Measurements from ENCODE around the gene XPR1. TPM values are rescaled to one million over a fixed set of nuclear protein-coding genes. Genes with fewer than 3 reads are reported as not detected.

The XPR1 gene
- total RNA-seq, 1 donor from 2014 or later, result 37.9 TPM

GRCh38 chr1:180590889-180591288 lies 40.9 kb upstream of the XPR1 start:
- no peak for TF ChIP-seq CTCF (IDR thresholded peaks at IDR 0.05; ENCODE audit: unreplicated experiment)
- Mint-ChIP-seq H3K36me3 (peaks cover 3% of the 10 kb centered on the region), H3K4me3 (no peak overlapping the region), H3K27ac (no peak overlapping the region), H3K27me3 (ENCODE audit: low read depth) (no peaks in the 10 kb centered on the region), H3K4me1 (peaks cover 13% of the 10 kb centered on the region), H3K9me3 (peaks cover 14% of the 10 kb centered on the region)
- no peak for DNase-seq (ENCODE audit: low spot score in 2 of 2, unreplicated experiment in 2 of 2)

DNA sequence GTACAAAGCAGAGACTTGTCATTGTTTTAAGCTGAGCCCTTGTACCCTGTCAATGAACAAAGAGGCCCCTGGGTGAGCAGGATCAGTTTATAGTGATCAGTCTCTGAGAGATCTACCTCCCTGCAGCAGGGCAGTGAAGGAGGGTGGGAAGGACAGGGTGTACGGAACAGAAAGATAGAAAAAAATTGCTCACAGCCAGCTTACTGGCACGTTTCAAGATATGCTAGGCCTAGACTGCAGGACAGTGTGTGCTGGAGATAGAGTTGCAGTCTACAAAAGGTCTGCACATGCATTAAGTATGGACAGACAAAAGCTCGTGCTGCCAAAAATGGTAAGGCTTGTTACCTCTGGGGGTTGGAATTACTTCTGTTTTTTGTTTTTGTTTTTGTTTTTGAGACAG lies 38.4 kb upstream of the XPR1 start:
- peaks cover 15% of the 10 kb centered on the region for H3K4me1 Mint-ChIP-seq
- no peak overlapping the region for H3K27ac Mint-ChIP-seq
- no peaks in the 10 kb centered on the region for H3K36me3 Mint-ChIP-seq
- DNase-seq (ENCODE audit: low spot score in 2 of 2, unreplicated experiment in 2 of 2), result no peak
- peaks cover 1% of the 10 kb centered on the region for H3K9me3 Mint-ChIP-seq
- no peak for TF ChIP-seq CTCF (IDR thresholded peaks at IDR 0.05; ENCODE audit: unreplicated experiment)
- H3K4me3 Mint-ChIP-seq, result no peak overlapping the region
- H3K27me3 Mint-ChIP-seq (ENCODE audit: low read depth), result no peaks in the 10 kb centered on the region

DNA sequence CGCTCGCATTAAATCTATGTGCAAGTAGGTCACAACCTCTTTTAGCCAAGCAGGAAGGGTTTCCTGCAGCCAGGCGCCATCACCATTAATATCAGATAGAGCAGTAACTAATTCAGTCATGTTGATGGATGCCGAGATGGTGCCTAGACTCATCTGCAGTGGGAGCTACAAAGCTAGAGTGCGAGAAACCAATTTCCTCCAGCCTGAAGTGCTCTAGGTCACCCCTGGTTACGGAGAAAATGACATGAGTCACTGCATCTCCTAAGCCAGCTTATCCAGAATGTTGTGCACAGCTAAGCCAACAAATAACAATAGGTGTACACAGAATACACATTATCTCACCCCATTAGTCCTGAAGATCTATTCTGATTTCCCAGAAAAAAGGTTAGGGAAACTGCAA lies 37.1 kb upstream of the XPR1 start:
- Mint-ChIP-seq H3K9me3 (no peaks in the 10 kb centered on the region), H3K27me3 (ENCODE audit: low read depth) (no peaks in the 10 kb centered on the region), H3K36me3 (no peaks in the 10 kb centered on the region), H3K4me1 (peaks cover 19% of the 10 kb centered on the region), H3K27ac (no peak overlapping the region), H3K4me3 (no peak overlapping the region)
- no peak for DNase-seq (ENCODE audit: low spot score in 2 of 2, unreplicated experiment in 2 of 2)
- no peak for TF ChIP-seq CTCF (IDR thresholded peaks at IDR 0.05; ENCODE audit: unreplicated experiment)

GRCh38 chr1:180595966-180596365 lies 35.9 kb upstream of the XPR1 start:
- H3K36me3 Mint-ChIP-seq, result no peaks in the 10 kb centered on the region
- no peak overlapping the region for H3K4me3 Mint-ChIP-seq
- no peak for DNase-seq (ENCODE audit: low spot score in 2 of 2, unreplicated experiment in 2 of 2)
- H3K27me3 Mint-ChIP-seq (ENCODE audit: low read depth), result peaks cover 1% of the 10 kb centered on the region
- TF ChIP-seq CTCF (IDR thresholded peaks at IDR 0.05; ENCODE audit: unreplicated experiment), result no peak
- H3K27ac Mint-ChIP-seq, result no peak overlapping the region
- H3K9me3 Mint-ChIP-seq, result no peaks in the 10 kb centered on the region
- H3K4me1 Mint-ChIP-seq, result peaks cover 19% of the 10 kb centered on the region

DNA sequence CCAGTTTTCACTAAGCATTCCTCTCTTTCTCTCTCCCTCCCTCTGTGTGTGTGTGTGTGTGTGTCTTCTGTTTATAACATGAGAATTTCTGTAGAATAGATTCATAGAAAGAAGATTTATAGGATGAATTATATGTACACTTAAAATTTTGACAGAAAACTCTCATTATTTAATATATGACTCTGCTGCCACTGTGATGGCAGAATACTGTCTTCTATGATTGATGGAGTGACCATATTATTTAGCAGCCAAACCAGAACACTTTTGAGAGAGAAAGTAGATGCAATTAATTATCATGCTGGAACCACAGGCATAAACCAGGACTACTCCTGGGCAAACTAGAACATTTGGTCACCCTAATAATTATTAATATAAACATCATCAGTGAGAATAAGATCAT lies 34.3 kb upstream of the XPR1 start:
- H3K36me3 Mint-ChIP-seq, result no peaks in the 10 kb centered on the region
- TF ChIP-seq CTCF (IDR thresholded peaks at IDR 0.05; ENCODE audit: unreplicated experiment), result no peak

GRCh38 chr1:180598333-180598974 lies 33.4 kb upstream of the XPR1 start:
- H3K27me3 Mint-ChIP-seq (ENCODE audit: low read depth), result peaks cover 12% of the 10 kb centered on the region
- no peak overlapping the region for H3K27ac Mint-ChIP-seq
- H3K36me3 Mint-ChIP-seq, result no peaks in the 10 kb centered on the region
- no peak for TF ChIP-seq CTCF (IDR thresholded peaks at IDR 0.05; ENCODE audit: unreplicated experiment)
- H3K4me3 Mint-ChIP-seq, result no peak overlapping the region
- H3K4me1 Mint-ChIP-seq, result peaks cover 15% of the 10 kb centered on the region
- no peaks in the 10 kb centered on the region for H3K9me3 Mint-ChIP-seq
- DNase-seq (ENCODE audit: low spot score in 2 of 2, unreplicated experiment in 2 of 2), result no peak

More for the DNA sequence above, 34.3 kb upstream of the XPR1 start:
- Mint-ChIP-seq H3K9me3 (no peaks in the 10 kb centered on the region), H3K4me3 (no peak overlapping the region), H3K27ac (no peak overlapping the region), H3K27me3 (ENCODE audit: low read depth) (peaks cover 12% of the 10 kb centered on the region), H3K4me1 (peaks cover 19% of the 10 kb centered on the region)
- no peak for DNase-seq (ENCODE audit: low spot score in 2 of 2, unreplicated experiment in 2 of 2)
